Ovary (tissue), 9 donors: ENCODE measurements around the gene BPGM. TPM values are rescaled to one million over a fixed set of nuclear protein-coding genes. Genes with fewer than 3 reads are reported as not detected.
A peak's percentile ranks its signal among the peaks of the same experiment; 100 is the strongest.

Experiments used
- DNase-seq, 5 donors: peaks; one replicate each; pipeline ENCODE4 v3.0.0-alpha.2; 2019 to 2020
- H3K27ac ChIP-seq, 2 donors: fragments of 200-600 bp; one replicate each; pipeline versions ENCODE4 v1.5.1 to v1.8.0; 2019 to 2022
- H3K27me3 ChIP-seq: fragments of 200-600 bp; one replicate; pipeline ENCODE4 v1.8.0; 2022
- H3K36me3 ChIP-seq: fragments of 200-600 bp; sonication (generic); one replicate; pipeline ENCODE4 v1.5.1; 2019
- H3K4me1 ChIP-seq: one replicate; pipeline ENCODE4 v1.8.1; 2013; ENCODE audit warnings: mild to moderate bottlenecking, moderate library complexity; ENCODE audit not compliant: insufficient read depth
- H3K4me3 ChIP-seq: fragments of 200-600 bp; sonication (generic); one replicate; pipeline ENCODE4 v1.5.1; 2017
- H3K9me3 ChIP-seq, 2 donors: fragments of 200-600 bp in 1 of 2; sonication (generic) in 1 of 2; one replicate each; pipeline versions ENCODE4 v1.5.1 to v1.8.1; 2013 to 2019; ENCODE audit warnings: mild to moderate bottlenecking in 1 of 2, moderate library complexity in 1 of 2
- EP300 ChIP-seq: sonication (generic); formaldehyde crosslinking; IDR thresholded peaks from one replicate; pipeline ENCODE4 v1.6.1; 2017; ENCODE audit warnings: antibody characterized with exemption
- POLR2A ChIP-seq: fragments of 450-650 bp; IDR thresholded peaks from one replicate; pipeline ENCODE4 v1.6.1; 2017; ENCODE audit warnings: antibody characterized with exemption, mild to moderate bottlenecking, moderate library complexity
- WGBS, 3 donors: extraction: QIAGEN DNeasy Blood & Tissue Kit in 1 of 3; methylation state at CpG; one replicate each; pipeline versions ENCODE4 v1.1.5 to v1.1.7; 2013 to 2017; 5-methylcytosine and 5-hydroxymethylcytosine counted together
- intact Hi-C, 4 donors: fragments of 100-400 bp; cut with DNase I; formaldehyde crosslinking; loops; one replicate each; pipeline versions ENCODE4 v1.11.0 to v1.15.1; 2022 to 2023
- polyA plus RNA-seq, 2 donors: library from polyadenylated mRNA; stranded (reverse); fragments of 200-250 nt in 1 of 2; fragments of 350-450 nt in 1 of 2; fragmentation: Illumina TruSeq in 1 of 2; extraction: RNeasy Lipid Tissue Mini Kit (QIAGEN cat#74804) in 1 of 2; gene quantifications; one replicate each; pipeline ENCODE4 v1.2.3, GENCODE V29; 2013 to 2014
- total RNA-seq, 7 donors: library from RNA; depleted of rRNA in 2 of 7; stranded (reverse); fragments of >200 nt in 2 of 7; fragmentation: NEBNext Ultra II Directional in 3 of 7; extraction: Animal tissue kit (Norgen Biotek cat#: 25700) in 3 of 7; gene quantifications; one replicate each; pipeline versions ENCODE4 v1.1.0 to v1.2.4, GENCODE V29; 2016 to 2023
- TF ChIP-seq, protein P1 (sequence below), 3 donors: fragments of 450-650 bp in 2 of 3; fragments of 200-600 bp in 1 of 3; IDR thresholded peaks; one replicate each; pipeline versions ENCODE4 v1.5.1 to v1.8.0; 2016 to 2022; ENCODE audit warnings: antibody characterized with exemption in 3 of 3, mild to moderate bottlenecking in 1 of 3
- donor health status: DM: no; HTN: no; CAD: no; lungs with moderate emphysema.
- donor health status: DM: no; HTN: no; CAD: no.
- donor health status: Bipolar disorder and iron deficiency.
- donor health status: DM: yes; HTN: yes; CAD: no.
- donor health status: DM: no; HTN: no; CAD: no.
- donor health status: DM: yes; HTN: yes; CAD: no.

Gene BPGM
- total and polyA plus RNA-seq, 9 donors, result 6.5 to 18.1 (median 9.0) TPM

DNA sequence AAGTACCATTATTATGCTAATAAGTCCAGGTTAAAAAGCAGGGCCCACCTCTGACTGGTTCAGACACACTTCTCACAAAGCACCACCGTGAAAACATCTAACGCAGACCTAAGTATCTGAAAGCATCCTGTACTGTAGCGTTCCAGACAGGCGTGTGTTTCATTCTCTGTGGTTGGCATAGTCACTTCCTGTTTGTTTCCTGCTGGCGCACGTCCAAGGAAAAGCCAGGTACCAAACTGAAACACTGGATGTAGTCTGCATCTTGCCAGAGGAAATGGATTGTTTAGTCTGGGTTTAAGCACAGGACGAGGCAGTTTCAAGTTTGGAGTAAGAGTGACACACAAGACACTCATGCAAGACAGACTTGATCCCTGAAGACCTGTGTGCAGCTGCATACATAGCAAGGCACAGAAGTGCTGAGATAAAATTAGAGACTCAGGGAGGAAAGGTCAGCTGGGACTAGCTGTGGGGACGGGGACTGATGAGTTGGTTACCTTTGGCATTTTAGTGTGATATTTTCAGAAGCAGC is 23.3 kb downstream of the BPGM start:
- Histone ChIP-seq H3K27me3 (no peaks in the 10 kb centered on the region), H3K4me3 (no peak overlapping the region), H3K27ac (no peak overlapping the region), H3K9me3 (no peaks in the 10 kb centered on the region), H3K36me3 (no peaks in the 10 kb centered on the region), H3K4me1 (no peaks in the 10 kb centered on the region)
- peak in 1 of 5 donors; percentile 46 for DNase-seq
- 31 to 44% (median 43%) methylated on average over 8 of the region's 8 CpGs for WGBS, 3 donors
- no peak for TF ChIP-seq POLR2A
- no peak for TF ChIP-seq EP300
- TF ChIP-seq, protein P1, sequence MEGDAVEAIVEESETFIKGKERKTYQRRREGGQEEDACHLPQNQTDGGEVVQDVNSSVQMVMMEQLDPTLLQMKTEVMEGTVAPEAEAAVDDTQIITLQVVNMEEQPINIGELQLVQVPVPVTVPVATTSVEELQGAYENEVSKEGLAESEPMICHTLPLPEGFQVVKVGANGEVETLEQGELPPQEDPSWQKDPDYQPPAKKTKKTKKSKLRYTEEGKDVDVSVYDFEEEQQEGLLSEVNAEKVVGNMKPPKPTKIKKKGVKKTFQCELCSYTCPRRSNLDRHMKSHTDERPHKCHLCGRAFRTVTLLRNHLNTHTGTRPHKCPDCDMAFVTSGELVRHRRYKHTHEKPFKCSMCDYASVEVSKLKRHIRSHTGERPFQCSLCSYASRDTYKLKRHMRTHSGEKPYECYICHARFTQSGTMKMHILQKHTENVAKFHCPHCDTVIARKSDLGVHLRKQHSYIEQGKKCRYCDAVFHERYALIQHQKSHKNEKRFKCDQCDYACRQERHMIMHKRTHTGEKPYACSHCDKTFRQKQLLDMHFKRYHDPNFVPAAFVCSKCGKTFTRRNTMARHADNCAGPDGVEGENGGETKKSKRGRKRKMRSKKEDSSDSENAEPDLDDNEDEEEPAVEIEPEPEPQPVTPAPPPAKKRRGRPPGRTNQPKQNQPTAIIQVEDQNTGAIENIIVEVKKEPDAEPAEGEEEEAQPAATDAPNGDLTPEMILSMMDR (IDR thresholded peaks at IDR 0.05), result no peak
- intact Hi-C loops, result no loop called here

DNA sequence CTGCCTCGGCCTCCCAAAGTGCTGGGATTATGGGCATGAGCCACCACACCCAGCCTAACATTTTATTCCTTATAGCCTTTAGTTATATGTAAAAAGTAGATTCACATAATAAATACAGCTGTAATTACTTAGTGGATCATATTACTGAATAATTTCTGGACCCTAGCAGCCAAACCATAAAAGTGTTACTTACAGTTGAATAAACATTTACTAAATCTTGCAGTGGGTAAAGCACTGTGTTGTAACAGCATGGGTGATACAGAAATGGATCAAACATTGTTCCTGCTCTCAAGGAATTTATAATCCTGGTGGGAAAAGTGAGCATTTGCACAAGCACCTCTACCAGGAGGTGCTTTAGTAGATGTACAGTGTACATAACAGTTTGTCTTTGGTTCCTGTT is 25.0 kb downstream of the BPGM start:
- no peak overlapping the region for H3K4me3 ChIP-seq
- H3K27ac ChIP-seq, result no peak overlapping the region
- H3K36me3 ChIP-seq, result no peaks in the 10 kb centered on the region
- 88 to 93% (median 93%) methylated on average over 1 of the region's 1 CpG for WGBS, 3 donors
- intact Hi-C loops, result no loop called here
- H3K4me1 ChIP-seq, result peaks cover under 1% of the 10 kb centered on the region
- DNase-seq, result no peak
- TF ChIP-seq POLR2A (no peak), EP300 (no peak)
- TF ChIP-seq, protein P1 (IDR thresholded peaks at IDR 0.05), result no peak
- no peaks in the 10 kb centered on the region for H3K27me3 ChIP-seq
- no peaks in the 10 kb centered on the region for H3K9me3 ChIP-seq

DNA sequence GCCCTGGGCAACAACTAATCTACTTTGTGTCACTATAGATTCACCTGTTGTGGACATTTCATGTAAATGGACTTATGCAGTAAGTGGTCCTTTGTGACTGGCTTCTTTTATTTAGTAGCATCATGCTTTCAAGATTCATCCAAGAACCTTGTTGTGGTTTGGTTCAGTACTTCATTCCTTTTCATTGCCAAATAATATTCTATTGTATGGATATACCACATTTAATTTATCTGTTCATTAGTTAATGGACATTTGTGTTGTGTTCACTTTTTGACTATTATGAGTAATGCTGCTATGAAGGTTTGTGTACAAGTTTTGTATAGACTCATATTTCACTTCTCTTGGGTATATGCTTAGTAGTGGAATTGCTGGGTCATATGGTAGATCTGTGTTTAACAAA is 27.8 kb downstream of the BPGM start:
- Histone ChIP-seq H3K4me3 (no peak overlapping the region), H3K27me3 (no peaks in the 10 kb centered on the region), H3K27ac (no peak overlapping the region), H3K9me3 (no peaks in the 10 kb centered on the region), H3K4me1 (peaks cover 1% of the 10 kb centered on the region), H3K36me3 (no peaks in the 10 kb centered on the region)
- intact Hi-C loops, result no loop called here
- no peak for DNase-seq
- no peak for TF ChIP-seq EP300
- TF ChIP-seq POLR2A, result no peak
- TF ChIP-seq, protein P1 (IDR thresholded peaks at IDR 0.05), result no peak

DNA sequence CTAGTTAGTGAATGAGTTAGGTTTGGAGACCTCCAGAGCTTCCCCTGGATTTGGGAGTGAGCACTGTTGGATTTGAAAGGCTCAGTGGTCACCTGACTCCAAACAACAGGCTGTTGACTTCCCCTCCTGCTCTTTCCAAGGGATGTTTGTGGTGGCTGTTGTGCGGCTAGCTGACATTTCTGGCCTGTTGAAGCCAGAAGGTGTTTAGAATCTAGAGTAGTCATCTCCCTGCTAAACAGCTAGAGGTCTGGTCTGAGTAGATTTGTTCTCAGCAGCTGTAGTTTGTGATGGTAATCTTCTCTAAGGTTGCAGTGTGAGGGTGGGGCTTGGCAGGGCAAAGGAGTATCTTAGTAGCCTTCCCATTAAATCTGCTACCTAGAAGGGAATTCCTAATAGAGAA is 30.1 kb downstream of the BPGM start:
- H3K4me1 ChIP-seq, result peaks cover 1% of the 10 kb centered on the region
- no peak overlapping the region for H3K27ac ChIP-seq
- no peak for DNase-seq
- intact Hi-C loops, result no loop called here
- no peaks in the 10 kb centered on the region for H3K36me3 ChIP-seq
- 85 to 94% (median 89%) methylated on average over 1 of the region's 1 CpG for WGBS, 3 donors
- H3K4me3 ChIP-seq, result no peak overlapping the region
- no peaks in the 10 kb centered on the region for H3K9me3 ChIP-seq
- TF ChIP-seq POLR2A, result no peak
- TF ChIP-seq, protein P1 (IDR thresholded peaks at IDR 0.05), result no peak
- TF ChIP-seq EP300, result no peak
- H3K27me3 ChIP-seq, result no peaks in the 10 kb centered on the region
